ENCODE measurements around the gene CDH13. TPM values are rescaled to one million over a fixed set of nuclear protein-coding genes. Genes with fewer than 3 reads are reported as not detected.

CDH13 gene
- polyA plus RNA-seq, 5 donors, result 2.5 to 4.6 (median 3.3) TPM

DNA sequence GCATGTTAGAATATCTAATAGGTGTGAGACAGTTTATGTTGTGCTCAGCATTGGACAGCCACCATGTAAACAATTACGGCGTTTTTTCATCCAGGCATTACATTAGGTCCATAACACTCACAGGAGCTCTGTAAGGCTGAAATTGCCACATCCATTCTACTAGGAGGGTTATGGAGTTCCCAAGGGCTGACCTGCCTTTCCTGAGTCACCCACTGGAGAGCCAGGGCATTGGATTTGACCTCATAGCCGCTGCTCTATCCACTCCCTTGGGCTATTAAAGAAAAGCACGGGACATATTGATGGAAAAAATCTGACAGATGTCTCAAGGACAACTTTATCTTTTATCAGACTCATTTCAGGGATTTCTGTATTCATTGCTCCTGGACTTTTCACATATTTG is 874.7 kb downstream of the CDH13 start:
- no peak for DNase-seq

DNA sequence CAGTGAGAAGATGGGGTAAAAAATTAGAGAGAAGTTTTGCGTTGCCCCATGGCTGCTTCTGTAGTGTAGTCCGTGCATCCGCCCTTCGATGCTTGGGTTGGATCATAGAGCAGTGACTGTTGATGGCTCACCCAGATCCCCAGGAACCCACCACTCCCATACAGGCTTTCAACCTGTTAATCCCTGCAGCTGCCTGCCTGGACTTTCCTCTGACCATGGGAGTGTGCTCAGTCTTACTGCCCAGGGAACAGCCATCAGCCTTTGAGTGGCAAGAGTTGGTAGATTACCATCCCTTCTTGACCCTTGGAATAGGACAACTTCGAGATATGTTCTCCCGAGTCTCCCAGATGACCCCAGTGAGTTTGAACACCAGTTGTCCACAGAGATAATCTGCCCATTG is 881.5 kb downstream of the CDH13 start:
- DNase-seq, result no peak

GRCh38 chr16:83509316-83509715 is 882.5 kb downstream of the CDH13 start:
- DNase-seq, result no peak

DNA sequence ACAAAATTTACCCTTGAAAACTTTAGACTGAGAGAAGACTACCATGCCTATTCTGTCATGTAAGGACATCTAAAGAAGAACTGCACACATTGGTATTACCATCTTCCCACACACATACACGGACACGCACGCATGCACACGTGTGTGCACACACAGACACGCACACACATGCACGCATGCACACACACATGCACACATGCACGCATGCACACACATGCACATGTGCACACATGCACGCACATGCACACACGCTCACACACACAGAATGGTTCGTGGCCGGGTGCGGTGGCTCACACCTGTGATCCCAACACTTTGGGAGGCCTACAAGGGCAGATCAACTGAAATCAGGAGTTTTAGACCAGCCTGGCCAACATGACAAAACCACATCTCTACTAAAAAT is 884.1 kb downstream of the CDH13 start:
- DNase-seq, result no peak

DNA sequence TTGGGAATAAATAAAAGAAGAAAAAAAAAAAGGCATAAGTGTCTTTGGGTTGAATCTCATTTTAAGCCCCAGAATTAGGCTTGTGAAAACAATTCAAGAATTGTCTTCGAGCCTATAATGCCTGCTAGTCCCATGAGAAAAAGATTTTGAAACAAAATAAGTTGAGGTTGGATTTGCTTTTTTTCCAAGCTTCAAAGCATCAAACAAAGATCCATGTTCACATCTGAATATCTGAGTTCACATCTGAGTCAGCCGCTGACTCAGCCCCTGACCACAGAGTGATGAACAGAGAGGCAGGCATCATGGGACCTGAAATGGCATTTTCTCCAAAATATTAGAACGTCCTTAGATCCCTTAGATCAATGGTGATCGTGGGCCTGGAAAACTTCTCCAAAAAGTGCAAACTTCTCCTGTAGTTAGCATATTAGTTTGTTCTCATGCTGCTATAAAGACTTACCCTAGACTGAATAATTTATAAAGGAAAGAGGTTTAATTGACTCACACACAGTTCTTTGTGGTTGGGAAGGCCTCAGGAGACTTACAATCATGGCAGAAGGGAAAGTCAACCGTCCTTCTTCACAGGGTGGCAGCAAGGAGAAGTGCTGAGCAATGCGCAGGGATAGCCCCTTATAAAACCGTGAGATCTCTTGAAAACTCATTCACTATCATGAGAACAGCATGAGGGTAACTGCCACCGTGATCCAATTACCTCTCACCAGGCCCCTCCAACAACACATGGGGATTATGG is 886.4 kb downstream of the CDH13 start:
- no peak for DNase-seq

- no peak for DNase-seq
Measured at GRCh38 chr16:83515395-83515794, 888.6 kb downstream of the CDH13 start.

GRCh38 chr16:83516931-83517330 is 890.2 kb downstream of the CDH13 start:
- DNase-seq, result no peak

DNA sequence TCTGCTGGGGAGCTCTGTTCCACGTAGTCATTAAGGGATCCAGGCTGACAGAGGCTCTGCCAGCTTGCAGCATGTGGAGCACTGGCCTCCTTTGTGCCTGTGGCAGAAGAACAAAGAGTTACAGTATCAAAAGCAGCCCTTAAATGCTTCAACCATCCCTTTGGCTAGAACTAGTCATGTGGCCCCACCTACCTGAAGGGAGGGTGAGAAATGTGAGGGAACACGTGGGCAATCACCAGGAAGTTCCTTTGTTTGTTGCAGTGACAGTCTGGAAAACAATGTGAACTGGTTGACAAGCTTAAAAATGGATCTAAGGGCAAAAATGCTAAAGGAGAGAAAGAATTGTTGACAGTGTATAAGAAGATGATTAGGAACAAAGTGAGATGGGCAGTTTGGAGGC is 890.6 kb downstream of the CDH13 start:
- no peak for DNase-seq

DNA sequence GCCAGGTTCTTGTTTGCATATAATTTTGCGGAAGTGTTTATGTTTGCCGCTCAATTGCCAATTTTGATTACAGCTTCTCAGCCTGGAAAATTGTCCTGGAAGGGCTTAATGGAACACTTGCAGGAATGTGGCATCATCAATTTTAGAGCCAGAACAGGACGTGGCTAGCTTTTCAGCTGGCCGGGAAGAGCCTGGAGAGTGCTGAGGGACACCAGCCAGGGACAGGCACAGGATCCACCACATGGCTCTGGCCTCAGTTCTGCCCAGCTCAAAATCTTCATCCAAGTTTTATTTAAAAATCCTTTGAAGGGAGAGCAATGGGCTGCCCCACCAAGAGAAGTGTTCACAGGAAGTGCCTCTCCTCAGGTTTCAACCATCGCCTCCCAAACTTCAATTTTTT is 893.8 kb downstream of the CDH13 start:
- no peak for DNase-seq

- no peak for DNase-seq
Measured at GRCh38 chr16:83530293-83530692, 903.5 kb downstream of the CDH13 start.

DNA sequence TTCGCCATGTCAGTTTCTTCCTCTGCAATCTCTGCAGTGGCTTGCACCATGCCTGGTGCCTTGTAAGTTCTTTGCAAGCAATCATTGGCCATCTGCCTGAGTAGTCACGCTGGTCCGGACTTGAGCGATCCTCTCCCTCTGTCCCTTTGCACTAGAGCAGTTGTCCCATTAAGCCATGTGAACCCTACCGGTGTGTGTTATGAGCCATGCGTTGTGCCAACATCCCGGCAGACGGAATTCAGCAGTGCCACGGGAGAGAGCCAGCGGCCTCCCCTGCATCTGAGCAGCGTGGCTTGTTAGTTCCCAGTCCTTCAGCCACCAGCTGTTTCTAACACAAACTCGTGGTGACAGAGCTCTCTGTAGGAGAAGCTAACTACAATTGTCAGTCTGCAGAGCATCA is 905.9 kb downstream of the CDH13 start:
- DNase-seq, result no peak

DNA sequence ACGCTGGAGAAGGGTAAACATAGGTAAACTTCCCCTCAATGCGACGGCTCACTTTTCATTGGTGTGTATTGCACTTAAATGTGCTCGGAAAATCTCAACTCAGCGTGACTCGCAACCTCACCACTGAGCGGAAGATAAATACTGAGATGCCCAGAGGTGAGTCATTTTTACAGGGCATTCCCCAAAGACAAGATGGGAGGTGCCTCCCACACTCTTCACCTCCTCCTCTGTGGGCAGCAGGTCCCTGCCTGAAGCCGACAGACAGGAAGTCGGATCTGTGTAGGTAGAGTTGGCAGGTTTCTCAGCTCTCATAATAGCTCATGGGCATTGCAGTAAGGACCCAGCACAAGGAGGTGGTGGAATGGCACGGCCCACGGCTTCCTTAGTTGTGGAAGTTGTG is 906.4 kb downstream of the CDH13 start:
- DNase-seq, result no peak

DNA sequence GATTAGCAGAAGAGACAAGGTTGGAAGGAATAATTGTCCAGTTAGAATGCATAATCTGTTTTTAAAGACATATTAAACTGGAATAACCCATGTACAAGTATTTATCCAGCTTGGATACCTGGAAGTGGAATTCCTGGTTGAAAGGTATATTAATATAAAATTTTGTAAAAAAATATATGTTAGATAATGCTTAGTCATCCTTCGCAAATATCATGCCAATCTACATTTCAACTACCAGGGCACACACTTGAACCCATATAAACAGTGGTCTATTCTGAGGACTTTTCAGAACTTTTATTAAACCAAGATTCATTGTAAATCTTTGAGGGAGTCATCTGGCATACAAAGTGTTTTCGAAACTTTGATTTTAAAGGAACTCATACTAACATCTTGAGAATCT is 911.9 kb downstream of the CDH13 start:
- DNase-seq, result no peak

GRCh38 chr16:83539736-83540490 is 913.1 kb downstream of the CDH13 start:
- DNase-seq, result no peak

- no peak for DNase-seq
Measured at GRCh38 chr16:83541231-83541630, 914.5 kb downstream of the CDH13 start.

- no peak for DNase-seq
Measured at GRCh38 chr16:83542491-83542890, 915.7 kb downstream of the CDH13 start.

- DNase-seq, result no peak
Measured at GRCh38 chr16:83549316-83550182, 922.8 kb downstream of the CDH13 start.

GRCh38 chr16:83550183-83550569 is 923.4 kb downstream of the CDH13 start:
- DNase-seq, result no peak

DNA sequence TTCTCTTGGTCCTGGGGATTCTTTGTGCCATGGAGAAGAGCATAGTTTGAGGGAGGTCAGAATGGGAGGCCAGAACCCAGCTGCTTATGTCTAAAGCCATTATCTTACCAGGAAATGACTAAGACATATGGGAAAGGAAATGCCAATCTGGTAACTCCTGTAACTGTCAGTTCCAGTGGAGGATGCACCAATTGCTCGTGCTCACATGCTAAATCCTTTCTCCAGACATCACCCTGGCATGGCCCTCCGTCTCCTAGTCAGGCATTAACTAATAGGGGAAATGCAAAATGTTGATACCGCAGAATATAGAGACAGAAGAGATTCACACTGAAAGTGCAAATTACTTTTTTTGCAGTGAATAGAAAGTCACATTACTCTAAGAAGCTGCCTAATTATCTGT is 925.5 kb downstream of the CDH13 start:
- no peak for DNase-seq

- DNase-seq, result no peak
Measured at GRCh38 chr16:83552930-83553329, 926.2 kb downstream of the CDH13 start.

DNA sequence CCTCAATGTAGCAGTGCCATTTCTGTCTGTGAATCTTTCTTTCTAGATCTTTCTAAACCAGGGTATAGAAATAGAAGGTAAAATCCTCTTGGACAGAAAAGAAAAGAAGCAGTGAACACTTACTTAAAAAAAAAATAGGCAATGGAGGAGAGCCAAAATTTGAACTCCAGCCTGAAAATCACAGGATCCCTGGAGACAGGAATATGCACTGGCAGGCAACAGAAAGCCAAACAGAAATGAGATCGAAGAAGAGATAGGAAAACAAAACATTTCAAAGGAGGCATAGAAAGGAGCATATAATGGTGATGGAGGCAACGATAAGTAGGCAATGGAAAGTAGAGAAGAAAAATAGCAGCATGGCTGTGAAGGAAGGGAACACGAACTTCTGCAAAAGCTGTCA is 927.3 kb downstream of the CDH13 start:
- DNase-seq, result no peak

DNA sequence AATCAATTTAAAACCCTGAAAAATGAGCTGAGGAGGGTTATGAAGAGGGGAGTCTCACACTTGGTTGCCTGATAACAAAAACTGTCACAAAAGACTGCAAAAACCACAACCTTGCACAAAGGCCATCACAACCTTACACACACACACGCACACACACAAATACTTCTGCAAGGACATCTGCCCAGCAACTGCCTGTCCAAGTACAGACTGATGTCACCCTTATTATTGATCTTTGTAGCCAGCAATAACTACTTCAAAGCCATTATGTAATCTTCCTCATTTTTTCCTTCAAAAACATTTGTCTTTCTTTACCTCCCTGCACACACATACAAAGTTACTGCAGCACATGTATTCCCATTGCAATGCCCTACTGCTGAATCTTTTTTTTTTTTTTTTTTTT is 927.8 kb downstream of the CDH13 start:
- DNase-seq, result no peak

- DNase-seq, result no peak
Measured at GRCh38 chr16:83561876-83562275, 935.1 kb downstream of the CDH13 start.
